ENCODE measurements around the gene ZNF541.

ZNF541 gene

DNA sequence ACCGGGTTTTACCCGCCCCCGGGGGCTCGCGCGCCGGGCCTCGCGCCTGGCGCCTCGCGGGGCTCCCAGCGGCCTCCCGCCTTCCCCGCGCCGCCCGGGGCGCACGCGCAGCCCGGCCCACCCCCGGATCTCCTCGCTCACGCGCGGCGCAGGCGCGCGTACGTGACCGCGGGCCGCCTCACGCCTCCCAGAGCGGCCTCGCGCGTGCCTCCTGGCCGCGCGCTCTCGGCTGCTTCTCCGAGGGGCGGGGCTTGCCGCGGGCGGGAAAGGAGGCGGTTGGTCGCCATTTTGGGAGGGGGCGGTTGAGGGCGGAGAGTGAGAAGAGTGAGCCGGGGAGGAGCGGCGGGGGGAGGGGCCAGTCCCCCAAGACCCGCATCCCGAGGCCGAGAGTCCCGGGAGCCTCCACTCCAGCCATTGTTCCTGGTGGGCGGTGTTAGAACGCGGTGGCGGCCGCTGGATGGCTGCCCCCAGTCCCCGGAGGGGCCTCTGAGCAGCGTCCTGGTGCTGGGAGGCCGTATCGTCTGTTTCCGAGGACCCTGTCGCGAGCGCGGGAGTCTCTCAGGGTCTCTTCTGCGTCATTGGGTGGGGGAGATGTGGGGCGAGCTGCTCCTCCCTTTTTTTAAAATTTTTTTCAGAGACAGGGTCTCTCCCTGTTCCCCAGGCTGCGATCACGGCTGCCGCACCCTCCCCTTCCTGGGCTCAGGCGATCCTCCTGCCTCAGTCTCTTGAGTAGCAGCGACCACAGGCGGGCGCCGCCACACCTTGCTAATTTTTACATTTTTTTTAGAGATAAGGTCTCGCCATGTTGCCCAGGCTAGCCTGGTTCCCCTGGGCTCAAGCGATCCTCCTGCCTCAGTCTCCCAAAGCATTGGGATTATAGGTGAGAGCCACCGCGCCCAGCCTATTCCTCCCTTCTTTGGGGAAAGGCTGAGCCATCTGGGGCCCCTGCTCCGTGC, at the start of gene ZNF541:
Gene ZNF541 (minus strand): TSS at position 78 of the 956 bp plus-strand sequence. CDS start 17,292 bp downstream, outside the sequence.
- DNase-seq (ENCODE audit: low read depth in 1 of 2, low spot score in 1 of 2): peak; percentile 63 to 70

DNA sequence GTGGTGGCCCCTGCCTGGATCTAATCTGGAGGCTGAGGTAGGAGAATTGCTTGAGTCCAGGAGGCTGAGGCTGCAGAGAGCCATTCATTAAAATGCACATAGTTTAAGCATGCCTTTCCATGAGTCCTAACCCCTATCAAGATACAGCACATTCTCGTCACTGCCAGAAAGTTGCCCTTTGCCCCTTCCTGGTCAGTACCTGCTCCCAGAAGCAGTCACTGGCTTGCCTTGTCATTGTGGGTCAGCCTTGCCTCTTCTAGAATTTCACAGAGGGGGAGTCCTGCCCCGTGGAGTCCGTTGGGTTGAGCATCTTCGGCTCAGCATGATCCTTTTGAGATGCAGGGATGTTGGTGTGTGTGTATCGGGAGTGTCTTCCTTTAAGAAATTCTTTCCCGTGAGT, 46.8 kb upstream of the ZNF541 start:
- DNase-seq (ENCODE audit: low read depth in 1 of 2, low spot score in 1 of 2): no peak

DNA sequence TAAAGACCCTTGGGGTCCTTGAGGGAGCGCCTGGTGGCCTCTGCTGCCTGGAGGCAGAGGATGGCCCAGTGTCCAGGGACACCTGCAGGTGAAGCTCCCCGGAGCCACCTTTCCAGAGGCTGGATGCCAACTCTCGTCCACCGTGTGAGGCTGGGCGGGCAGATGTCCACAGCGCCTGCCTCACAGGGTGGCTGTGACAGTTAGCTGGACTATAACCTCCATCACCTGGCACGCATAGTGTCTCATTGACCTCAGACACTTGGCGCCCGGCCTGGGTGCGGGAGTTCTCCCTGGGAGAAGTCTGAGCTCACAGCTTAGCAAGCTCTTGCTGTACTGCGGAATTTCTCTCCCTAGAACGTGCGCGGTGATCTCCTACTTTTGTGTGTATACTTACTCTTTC, 45.8 kb upstream of the ZNF541 start:
- no peak for DNase-seq (ENCODE audit: low read depth in 1 of 2, low spot score in 1 of 2)

DNA sequence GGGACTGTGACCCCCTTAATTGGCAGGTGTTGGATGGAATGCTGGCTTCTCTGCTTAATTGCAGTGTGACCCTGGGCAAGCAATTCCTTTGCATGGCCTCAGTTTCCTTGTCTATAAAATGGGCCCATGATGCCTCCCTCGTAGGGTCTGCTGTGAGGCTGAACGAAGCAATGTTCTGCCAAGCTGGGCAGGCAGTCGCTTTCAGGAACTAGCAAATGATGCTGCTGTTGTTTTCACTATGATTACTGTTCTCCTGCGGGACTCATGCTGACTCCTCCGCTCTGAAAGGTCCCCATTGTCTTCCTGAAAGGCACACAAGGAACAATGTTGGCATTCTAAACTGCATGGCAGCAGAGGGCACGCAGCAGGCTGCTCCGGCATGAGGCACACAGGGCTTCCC, 42.8 kb upstream of the ZNF541 start:
- DNase-seq (ENCODE audit: low read depth in 1 of 2, low spot score in 1 of 2): no peak

- DNase-seq (ENCODE audit: low read depth in 1 of 2, low spot score in 1 of 2): no peak
Measured at GRCh38 chr19:47615230-47615629, 42.3 kb upstream of the ZNF541 start.

GRCh38 chr19:47614559-47614958, 41.6 kb upstream of the ZNF541 start:
- no peak for DNase-seq (ENCODE audit: low read depth in 1 of 2, low spot score in 1 of 2)

- no peak for DNase-seq (ENCODE audit: low read depth in 1 of 2, low spot score in 1 of 2)
Measured at GRCh38 chr19:47614021-47614295, 41.0 kb upstream of the ZNF541 start.

GRCh38 chr19:47613165-47614020, 40.4 kb upstream of the ZNF541 start:
- DNase-seq (ENCODE audit: low read depth in 1 of 2, low spot score in 1 of 2): no peak

GRCh38 chr19:47610902-47611301, 38.0 kb upstream of the ZNF541 start:
- no peak for DNase-seq (ENCODE audit: low read depth in 1 of 2, low spot score in 1 of 2)

GRCh38 chr19:47609906-47610894, 37.3 kb upstream of the ZNF541 start:
- DNase-seq (ENCODE audit: low read depth in 1 of 2, low spot score in 1 of 2): no peak

DNA sequence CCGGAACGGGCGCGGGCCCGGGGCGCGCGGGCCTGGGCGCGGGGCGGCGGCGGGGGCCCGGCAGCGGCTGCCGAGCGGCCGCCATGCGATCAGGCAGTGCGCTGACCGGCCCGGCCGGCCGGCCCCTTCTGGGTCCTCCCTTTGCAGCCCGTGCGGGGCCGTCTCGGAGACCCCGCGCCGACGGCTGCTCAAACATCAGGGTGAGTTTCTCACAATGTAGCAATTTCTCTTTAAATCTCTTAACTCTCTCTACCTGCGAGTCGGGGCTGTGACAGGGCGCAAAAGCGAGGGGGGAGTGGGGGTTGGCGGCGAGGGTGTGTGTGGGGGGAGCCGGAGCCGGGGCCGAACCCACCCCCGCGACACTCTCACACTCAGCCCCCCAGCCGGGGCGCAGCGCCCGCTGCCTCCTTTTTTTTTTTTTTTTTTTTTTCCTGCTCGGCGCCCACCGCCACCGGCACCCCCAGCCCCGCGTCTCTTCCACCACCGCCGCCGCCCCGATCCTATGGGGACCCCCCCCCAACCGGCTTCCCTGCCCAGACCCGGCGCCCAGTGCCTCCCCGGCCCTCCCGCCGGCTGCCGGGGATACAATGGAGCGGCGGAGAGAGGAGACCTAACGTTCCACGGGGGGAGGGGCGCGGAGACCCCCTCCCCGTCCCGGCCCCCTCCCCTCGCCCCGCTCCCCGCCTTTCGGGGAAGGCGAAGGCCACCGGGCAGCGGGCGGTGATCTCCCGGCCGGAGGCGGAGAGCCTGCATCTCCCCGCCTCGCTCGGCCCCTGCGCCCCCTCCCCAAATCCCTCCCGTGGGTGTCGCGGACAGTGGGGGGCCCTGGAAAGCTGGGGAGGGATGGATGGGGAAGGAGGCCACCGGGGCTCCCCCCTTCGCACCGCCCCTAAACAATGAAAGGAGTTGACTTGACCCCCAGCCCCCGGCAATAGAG, 36.3 kb upstream of the ZNF541 start, which contains the start of gene BICRA:
Gene BICRA (plus strand): TSS at position 166 of the 937 bp plus-strand sequence. CDS start 64,441 bp downstream, outside the sequence.
- DNase-seq (ENCODE audit: low read depth in 1 of 2, low spot score in 1 of 2): peak; percentile 53 to 64

GRCh38 chr19:47608074-47608918, 35.3 kb upstream of the ZNF541 start:
- peak; percentile 92 to 94 for DNase-seq (ENCODE audit: low read depth in 1 of 2, low spot score in 1 of 2)

- no peak for DNase-seq (ENCODE audit: low read depth in 1 of 2, low spot score in 1 of 2)
Measured at GRCh38 chr19:47607564-47608073, 34.7 kb upstream of the ZNF541 start.

GRCh38 chr19:47603706-47604565, 31.0 kb upstream of the ZNF541 start:
- DNase-seq (ENCODE audit: low read depth in 1 of 2, low spot score in 1 of 2): no peak

DNA sequence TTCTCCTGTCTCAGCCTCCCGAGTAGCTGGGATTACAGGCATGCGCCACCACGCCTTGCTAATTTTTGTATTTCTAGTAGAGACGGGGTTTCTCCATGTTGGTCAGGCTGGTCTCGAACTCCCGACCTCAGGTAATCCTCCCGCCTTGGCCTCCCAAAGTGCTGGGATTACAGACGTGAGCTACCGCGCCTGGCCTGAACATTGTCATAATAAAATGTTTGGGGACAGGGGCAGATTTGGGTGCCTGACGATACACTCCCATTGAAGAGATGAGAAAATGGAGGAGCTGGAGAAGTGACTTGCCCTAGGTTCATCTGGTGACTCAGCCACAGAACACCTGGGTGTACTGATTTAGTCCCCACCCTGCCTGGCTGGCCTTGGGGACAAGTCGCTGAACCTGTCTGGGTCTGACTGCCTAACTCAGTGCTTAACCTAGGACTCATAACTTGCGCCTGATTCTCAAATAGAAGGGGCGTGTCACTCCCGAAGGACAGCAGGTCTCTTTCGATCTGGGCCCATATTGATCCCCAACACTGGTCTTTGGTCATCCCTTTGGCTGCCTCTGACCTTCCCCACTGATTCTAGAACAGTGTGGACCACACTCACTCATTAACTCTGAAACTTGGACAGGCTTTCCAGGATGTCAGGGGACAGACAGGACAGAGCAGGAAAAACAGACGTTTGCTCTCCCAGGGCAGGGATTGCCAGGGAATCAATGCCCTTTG, 28.4 kb upstream of the ZNF541 start:
- no peak for DNase-seq (ENCODE audit: low read depth in 1 of 2, low spot score in 1 of 2)

DNA sequence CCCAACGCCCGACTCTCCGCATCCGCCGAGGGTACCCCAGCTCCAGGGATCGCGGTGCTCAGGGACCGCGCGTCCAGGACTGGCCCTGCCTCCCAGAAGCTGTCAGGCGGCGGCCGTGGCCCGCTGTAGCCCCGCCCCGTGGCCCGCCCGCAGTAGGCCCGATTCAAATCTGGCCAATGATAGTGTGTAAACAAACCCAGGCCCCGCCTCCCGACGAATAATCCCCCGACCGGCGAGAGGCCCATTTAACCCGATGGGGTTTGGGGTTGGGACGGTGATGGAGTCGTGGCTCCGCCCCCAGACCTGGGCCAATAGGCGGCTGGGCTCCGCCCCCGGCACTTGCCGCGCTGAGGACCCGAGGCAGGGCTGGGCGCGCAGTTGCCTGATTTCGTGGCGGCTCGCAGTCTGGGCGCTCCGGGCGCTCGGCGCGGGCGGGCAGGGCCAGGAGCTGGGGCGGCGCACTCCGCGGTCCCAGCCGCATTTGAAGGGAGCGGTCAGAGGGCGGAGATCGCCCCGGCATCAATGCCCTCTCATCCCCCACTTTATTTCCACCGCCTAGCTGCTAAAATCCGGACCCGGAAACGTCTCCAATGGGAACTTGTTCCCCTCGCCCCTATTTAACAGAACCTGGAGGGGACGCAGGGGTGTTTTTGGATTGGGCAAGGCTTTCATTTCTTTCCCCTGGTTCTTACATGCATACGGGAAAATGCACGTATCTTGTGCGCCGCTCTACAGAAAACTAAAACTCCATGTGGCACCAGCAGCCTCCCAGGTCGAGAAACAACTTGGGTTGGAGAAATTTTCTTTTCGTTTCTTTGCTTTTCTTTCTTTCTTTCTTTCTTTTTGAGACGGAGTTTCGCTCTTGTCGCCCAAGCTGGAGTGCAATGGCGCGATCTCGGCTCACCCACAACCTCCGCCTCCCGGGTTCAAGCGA, 27.6 kb upstream of the ZNF541 start:
- DNase-seq (ENCODE audit: low read depth in 1 of 2, low spot score in 1 of 2): peak; percentile 93 to 99
